HG02610 (cell line): ENCODE measurements around the gene SMCO2.
A peak's percentile ranks its signal among the peaks of the same experiment; 100 is the strongest.

Source experiments
- ATAC-seq: cut with Tn5 transposase; IDR thresholded peaks from one replicate; pipeline ENCODE4 v1.9.1; 2021; ENCODE audit warnings: mild to moderate bottlenecking, moderate library complexity; ENCODE audit not compliant: unreplicated experiment

Gene SMCO2

DNA sequence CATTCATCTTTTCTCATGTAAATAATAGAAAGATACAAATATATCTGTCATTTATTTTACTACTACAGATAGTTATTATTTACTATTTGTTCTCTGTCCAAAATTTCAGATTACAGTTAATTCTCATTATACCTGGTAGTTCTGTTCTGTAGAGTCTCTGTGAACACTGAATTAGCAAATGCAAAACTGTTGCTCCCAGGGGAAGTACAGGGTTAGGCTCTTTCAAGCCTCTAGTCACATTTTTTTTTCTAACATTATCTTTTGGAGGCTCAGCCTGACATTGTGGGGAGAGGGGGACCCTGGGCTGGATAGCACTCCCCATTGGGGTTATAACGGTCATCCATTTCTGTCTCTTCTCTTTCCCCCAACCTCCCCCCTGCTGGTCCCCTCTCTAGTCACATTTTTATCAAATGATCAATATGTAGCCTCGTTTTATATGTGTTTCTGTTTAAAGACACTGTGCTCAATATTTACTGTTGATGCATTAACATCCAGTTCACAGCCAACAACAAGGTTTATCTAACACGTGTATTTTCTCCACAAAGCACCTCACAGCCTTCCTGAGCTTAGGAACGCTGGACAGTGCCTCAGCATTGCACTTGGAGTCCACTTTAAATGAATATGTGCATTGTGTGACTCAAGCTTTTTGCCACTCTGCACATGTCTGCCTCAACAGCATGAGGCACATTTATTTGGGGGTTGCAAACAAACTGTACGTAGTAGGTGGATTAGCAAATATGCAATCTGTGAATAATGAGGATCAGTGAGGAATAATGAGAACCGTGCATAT lies 4.7 kb downstream of the SMCO2 start:
- no peak for ATAC-seq

DNA sequence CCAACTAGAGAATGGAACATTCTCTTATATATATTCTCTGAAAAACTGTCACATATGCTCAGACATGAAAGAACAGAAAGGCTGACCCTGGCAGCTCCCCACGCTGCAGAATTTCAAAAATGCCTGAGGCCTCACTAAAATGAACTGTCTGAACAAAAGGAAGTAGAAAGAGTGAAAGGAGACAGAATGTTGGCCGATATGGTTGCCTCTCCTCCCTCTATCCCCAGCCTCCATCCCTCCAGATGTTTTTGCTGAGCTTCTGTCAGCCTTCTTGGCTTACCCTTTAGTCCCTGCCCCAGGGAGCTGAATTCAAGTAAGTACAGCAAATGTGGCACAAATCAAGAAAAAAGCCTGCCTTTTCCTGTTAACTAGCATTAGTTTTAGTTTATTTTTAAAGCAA lies 6.9 kb downstream of the SMCO2 start:
- ATAC-seq = no peak

DNA sequence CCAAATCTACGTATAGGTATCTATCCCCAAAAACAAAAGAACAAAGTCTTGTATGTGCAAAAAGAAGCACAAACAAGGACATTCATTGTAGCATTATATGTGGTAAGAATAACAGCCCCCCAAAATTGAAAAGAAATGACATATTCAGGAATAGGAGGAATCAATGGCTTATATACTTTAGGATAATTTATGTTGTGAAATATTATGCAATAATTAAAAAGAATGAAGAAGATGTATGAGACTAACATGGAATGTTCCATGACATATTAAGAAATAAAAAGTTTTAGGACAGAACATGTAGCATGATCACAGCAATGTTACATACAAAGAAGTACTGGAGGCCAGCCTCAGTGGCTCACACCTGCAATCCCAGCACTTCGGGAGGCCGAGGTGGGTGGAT lies 9.1 kb downstream of the SMCO2 start:
- no peak for ATAC-seq

DNA sequence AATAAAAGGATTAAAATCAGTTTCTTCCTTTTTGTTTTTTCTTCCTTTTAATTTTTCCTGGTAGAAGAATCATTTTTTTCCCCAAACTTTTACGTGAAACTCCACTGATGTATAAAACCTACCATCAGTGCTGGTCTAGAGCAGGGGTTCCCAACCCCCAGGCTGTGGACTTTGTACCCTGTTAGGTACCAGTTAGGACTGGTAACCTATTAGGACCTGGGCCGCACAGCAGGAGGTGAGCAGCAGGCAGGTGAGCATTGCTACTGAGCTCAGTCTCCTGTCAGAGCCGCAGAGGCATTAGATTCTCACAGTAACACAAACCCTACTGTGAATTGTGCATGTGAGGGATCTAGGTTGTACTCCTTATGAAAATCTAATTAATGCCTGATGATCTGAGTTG lies 10.1 kb downstream of the SMCO2 start:
- no peak for ATAC-seq

DNA sequence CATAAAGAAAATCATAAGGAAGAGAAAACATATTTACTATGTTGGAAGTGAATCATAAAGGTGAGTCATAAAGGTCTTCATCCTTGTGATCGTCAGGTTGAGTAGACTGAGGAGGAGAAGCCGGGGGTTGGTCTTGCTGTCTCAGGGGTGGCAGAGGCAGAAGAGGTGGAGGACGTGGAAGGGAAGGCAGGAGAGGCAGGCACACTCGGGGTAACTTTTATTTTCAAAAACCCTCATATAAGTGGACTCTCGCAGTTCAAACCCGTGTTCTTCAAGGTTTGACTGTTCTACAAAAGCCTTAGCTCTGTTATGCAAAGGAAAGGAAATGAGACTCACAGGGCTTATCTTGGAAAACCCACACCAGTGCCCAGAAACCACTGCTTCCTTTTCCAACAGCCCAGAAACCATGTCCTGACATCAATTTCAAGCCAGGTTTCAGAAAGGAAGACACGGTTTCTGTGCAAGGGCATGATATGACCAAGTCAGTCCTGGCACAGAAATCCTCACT lies 14.0 kb downstream of the SMCO2 start:
- peak; percentile 41 for ATAC-seq

DNA sequence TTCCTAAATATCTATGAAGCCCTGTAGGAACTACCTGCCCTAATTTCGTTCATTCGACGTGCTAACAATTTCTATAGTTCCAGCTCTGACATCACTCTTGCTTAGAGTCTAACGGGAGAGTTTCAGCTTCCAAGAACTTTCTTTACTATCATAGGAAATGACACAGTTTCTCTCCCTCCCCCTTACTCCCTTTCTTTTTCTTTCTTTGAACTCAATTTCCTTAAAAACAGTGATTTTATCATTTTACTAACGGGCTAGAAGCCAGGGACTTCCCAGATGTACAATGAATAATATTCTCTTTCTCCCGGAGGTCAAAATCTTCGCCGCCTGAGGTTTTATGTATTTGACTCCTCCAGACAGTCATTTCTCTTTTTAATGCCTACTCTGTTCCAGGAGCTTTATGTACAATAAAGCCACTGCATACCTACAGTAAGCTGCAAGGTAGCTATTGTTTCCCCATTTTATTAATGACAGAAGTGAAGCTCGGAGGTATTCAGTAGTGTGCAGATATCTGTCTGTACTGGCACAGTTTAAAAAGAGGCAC lies 15.7 kb downstream of the SMCO2 start:
- ATAC-seq = no peak

DNA sequence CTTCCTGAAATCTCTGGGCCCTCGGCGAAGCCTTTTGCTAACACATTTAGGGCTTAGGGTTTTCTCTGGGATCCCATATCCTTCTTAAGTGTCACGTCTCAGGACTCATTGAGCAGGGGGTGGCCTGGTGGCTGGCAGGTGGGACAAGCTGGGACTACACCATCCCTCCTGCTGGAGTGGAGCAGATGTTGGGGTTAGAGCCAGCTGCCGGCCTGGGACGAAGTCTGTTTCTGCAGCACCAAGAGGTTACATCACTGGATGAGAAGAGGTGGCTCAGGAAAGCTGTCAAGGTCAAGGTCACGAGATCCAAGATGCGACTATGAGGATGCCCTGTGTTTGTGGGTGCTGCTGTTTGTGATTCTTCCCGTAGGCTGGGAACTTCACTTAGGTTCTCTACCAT lies 16.3 kb downstream of the SMCO2 start:
- ATAC-seq = no peak

DNA sequence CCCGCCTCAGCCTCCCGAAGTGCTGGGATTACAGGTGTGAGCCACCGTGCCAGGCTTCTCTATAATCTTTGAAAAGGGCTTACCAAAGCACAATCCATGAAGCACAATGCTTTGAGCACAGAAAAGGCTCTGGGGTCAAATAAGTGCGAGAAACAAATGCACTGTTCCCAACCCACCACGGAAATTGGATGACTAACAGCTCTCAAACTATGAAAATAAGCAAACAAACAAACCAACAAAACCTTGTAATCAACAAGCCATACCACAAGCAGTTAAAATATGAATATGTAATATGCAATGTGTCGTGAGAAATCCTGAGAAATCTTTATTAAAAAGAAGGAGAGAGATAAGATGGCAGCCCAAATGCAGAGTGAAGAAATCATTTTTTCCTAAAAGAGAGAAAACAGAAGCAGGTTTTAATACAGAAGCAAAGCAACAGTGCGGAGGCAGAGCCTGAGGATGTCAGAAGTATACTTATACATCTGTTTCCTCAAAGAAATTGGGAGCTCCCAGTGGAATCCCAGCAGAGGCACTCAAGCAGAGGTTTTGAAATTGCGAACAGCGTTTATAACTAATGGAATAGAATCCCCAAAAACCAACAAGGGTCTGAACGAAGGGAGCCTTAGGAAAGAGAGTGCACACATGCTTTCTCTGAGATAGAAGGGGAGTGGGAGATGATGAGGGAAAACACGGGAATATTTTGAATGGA lies 17.1 kb downstream of the SMCO2 start:
- ATAC-seq = no peak

DNA sequence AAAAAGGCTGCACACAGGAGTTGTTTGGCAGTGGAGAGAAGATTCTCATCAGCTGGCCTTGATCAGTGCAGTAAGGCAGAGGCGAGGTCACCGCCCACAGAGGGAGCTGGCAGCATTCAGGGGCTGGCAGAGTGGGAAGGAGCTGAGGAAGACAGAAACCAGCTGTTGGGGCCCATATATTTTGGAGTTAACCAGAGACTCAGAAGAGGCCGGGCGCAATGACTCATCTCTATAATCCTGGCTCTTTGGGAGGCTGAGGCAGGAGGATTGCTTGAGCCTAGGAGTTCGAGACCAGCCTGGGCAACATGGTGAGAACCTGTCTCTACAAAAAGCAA lies 17.7 kb downstream of the SMCO2 start:
- ATAC-seq = no peak

DNA sequence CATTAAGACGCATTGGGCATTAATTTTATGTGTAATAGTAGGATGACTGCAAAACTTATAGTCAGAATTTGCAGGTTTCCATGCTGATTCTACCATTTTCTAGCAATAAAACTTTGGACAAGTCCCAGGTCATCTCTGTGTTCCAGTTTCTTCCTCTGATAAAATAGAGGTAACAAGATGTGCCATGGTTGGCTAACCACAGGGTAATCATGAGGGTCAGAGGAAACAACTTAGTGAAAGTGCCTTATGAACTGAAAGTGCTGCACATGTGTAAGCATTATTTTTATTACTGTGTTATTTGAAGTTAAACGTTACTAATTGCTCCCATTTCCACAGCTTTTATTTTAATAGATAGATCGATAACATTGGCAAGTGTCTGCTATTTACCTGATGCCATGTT lies 21.1 kb downstream of the SMCO2 start:
- ATAC-seq = peak; percentile 61

DNA sequence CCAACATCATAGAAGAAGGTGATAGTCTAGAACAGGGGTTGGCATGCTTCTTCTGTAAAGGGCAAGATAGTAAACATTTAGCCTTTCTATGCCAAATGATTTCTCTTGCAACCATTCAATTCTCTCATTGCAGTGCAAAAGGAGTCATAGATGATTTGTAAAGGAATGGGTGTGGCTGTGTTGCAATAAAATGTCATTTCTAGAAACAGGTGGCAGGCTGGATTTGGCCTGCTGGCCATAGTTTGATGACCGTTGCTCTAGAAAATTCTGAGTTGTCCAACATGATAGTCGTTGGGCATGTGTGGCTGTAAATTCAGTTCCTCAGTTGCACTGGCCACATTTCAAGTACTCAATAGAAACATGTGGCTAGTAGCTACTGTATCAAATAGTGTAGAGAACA lies 21.7 kb downstream of the SMCO2 start:
- ATAC-seq = no peak

DNA sequence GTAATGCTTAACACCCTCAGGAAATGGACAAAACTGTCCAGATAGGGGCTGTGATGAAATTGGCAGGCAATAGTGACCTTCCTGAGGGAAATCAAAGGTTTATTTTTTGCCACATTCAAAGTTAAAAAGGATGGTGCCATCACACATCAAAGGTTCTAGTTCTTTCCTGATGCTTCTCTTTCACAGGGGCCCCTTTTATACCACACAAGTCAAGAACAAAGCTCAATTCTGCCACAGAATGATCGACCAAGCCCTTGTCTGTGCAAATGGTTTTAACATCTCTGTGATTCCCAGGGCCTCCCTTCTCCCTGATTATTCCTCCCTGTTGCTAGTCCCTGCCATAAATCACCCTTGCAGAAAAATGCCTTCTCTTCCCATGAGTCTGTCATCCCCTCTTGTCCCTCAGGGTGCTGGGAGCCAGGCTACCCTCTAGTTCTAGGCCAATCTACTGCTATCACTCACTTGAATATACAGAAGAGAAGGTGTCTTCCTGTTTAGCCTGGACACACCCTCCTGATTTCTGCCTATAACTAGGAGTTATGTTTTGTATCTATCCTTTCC lies 22.7 kb downstream of the SMCO2 start:
- ATAC-seq = no peak

DNA sequence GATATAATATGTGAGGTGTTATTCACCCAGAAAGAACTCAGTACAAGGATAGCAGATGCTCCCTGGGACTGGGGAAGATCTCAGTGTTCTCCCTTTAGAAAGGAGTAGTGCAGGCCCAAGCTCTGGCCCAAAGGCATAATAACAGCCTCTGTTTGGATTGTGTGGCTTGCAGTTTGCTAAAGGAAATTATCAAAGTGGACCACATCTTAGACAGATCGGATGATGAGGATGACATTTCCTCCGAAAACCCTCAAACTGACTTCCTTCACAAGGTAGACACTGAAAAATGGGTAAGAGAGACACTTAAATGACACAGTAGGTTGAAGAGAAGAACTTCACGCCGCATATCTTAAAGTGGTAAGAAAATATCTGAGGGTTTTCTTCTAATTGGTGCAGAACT lies 26.1 kb downstream of the SMCO2 start:
- no peak for ATAC-seq

DNA sequence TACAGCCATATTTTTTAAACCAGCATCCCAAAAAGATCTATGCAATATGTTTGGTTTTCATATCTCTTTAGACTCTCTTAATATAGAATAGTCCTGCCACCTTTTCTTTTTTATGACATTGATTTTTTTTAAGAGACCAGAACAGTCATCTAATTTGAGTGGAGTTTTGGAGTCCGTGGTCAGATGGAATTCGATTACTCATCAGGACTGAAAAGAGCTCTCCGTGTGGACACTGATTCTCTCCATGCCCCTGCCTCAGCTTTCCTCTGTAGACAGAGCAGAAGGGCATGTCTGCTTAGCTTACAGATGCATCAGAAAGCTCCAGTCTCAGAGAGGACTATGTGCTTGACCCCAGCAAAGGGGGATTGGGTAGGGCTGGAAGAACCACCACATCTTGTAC lies 27.8 kb downstream of the SMCO2 start:
- ATAC-seq = no peak

DNA sequence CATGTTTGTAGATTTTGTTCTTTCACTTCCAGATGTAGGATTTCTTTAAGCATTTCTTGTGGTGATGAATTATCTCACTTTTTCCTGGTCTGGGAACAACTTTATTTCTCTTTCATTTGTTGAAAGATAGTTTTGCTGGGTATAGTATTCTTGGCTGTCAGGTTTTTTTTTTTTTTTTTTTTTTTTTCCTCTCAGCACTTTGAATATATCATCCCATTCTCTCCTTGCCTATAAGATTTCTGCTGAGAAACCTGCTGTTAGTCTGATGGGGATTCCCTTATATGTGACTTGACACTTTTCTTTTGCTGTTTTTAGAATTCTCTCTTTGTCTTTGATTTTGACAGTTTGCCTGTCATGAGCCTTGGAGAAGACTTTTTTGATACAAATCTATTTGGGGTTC lies 30.5 kb downstream of the SMCO2 start:
- no peak for ATAC-seq

DNA sequence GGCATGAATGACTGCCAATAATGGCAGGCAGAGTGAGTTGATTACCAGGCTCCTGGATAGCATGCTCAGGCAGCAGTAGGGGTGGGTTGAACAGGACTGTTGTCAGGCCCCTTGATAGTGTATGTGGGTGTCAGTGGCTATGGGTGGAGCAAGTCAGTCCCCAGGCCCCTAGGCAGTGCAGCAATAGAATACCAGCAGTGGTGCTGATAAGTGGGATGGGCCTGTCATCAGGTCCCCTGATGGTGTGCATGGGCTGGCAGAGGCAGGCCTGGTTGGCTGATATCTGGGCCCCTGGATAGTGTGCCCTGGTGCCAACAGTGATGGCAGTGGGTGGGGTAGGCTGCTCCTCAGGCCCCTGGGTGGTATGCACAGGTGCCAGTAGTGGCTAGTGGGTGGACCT lies 32.4 kb downstream of the SMCO2 start:
- ATAC-seq = no peak

DNA sequence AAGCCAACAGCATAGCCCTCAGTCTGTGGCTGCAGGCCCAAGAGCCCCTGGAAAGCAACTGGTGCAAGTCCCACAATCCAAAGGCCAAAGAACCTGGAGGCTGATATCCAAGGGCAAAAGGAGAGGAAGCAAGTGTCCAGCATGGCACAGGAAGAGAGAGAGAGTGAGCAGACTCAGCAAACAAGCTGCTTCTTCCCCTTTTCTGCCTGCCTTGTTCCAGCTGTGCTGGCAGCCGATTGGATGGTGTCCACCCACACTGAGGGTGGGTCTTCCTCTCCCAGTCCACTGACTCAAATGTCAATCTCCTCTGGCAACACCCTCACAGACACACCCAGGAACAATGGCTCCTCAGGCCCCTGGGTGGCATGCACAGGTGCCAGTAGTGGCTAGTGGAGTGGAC lies 33.5 kb downstream of the SMCO2 start:
- ATAC-seq = no peak

DNA sequence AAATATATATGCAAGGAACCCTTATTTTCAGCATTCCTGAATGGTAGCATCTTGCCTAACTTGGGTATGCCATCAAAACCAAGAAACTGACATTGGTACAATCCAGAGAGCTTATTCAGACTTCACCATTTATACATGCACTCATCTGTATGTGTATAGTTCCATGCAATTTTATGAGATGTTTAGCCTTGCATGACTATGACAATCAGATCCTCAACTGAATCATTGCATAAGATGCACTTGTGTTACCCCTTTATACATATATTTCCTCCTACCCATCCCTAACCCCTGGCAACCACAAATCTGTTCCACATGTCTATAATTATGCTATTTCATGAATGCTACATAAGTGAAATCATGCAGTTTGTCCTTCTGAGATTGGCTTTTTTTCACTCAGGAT lies 40.4 kb downstream of the SMCO2 start:
- ATAC-seq = no peak

DNA sequence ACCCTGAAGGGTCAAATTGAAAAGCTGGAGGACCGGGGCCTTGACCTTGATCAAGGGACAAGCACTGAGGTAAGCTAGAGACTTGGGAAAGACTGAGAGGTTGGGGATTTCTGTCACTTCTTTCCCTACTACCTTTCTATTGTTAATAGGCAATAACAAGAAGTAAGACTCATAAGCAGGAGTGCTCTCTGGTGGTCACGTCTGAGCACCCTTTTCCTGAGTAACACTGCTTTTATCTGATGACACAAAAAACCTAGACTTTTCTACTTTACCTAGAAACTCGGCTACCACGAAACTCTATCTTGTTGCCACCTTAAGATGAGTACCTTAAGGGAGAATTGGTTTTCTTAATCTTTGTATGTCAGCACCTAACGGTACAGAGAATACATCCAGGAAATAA lies 41.9 kb downstream of the SMCO2 start:
- ATAC-seq = no peak

DNA sequence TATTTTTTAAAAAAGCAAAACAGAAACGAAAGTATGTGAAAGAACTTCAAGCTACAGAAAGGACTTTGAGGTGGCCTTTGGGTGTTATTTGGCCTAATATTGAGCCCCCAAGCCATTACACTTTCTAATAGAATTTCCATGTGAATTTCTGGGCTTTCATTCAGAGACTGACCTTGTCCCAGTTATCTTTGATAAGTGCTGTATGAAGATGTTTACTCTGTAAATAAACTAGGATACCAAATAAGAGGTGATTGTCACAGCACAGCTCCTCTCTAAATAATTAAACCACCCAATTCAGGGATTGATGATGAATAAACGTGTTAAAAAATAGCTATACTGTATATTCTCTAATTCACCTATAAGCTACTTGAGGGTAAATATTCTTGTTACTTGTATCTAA lies 44.7 kb downstream of the SMCO2 start:
- no peak for ATAC-seq

DNA sequence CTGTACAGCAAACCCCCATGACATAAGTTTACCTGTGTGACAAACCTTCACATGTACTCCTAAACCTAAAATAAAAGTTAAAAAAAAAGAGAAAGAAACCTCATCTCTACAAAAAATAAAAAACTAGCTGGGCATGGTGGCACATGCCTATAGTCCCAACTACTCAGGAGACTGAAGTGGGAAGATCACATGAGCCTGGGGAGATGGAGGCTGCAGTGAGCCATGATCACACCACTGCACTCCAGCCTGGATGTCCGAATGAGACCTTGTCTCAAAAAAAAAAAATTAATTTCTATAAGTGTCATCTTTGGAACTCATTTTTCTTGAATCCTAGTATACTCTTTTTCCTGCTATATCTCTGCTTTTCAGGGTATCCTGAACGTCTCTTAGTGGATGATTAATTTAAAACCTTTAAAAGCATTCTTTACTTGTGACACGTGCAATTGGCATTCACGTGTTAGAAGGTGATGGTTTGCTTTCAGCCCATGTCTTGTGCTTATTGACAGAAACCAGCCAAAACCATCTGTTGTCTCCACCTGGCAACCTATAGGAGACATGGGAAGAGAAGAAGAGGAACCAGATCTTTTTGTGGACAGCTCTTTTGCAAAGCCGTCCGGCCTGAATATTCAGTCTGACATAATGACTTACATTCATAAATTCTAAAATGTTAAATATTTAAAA lies 46.9 kb downstream of the SMCO2 start:
- no peak for ATAC-seq
